HEK293 (cell line): Measurements from ENCODE around the gene NSMCE1.
A peak's percentile ranks its signal among the peaks of the same experiment; 100 is the strongest.

Source experiments
- CTCF ChIA-PET: fragments of 350-600 bp; formaldehyde crosslinking; extraction: SDS; loops from one replicate; lab custom pipeline; 2021; ENCODE audit warnings: antibody characterized with exemption; lab: Yijun Ruan, JAX
- POLR2A ChIA-PET: fragments of 300-600 bp; formaldehyde crosslinking; extraction: SDS; loops from one replicate; lab custom pipeline; 2020; ENCODE audit warnings: antibody characterized with exemption, inconsistent platforms; lab: Yijun Ruan, JAX
- H3K27ac ChIP-seq: fragments of 200-500 bp; sonication (Bioruptor generic); 2 replicates; pipeline ENCODE4 v1.5.1; 2014; ENCODE audit warnings: low read depth, low read length, control low read depth, inconsistent platforms; ENCODE audit errors: extremely low read depth
- H3K36me3 ChIP-seq, 2 experiments: fragments of 200-500 bp in 1 of 2; sonication (Bioruptor generic) in 1 of 2; 1 replicate in 1 of 2; 2 replicates in 1 of 2; pipeline ENCODE4 v1.5.1; 2014 to 2017; ENCODE audit warnings: inconsistent platforms in 2 of 2, low read length in 2 of 2; ENCODE audit not compliant: control insufficient read depth in 2 of 2, insufficient read depth in 1 of 2
- H3K4me1 ChIP-seq: fragments of 200-500 bp; sonication (Bioruptor generic); 2 replicates; pipeline ENCODE4 v1.5.1; 2014; ENCODE audit warnings: mild to moderate bottlenecking, low read length, inconsistent platforms; ENCODE audit not compliant: control insufficient read depth, insufficient read depth
- H3K4me3 ChIP-seq: 2 replicates; pipeline ENCODE4 v1.5.1; 2011; ENCODE audit warnings: low read depth, mild to moderate bottlenecking, control low read depth, low read length, moderate library complexity
- H3K9me3 ChIP-seq: fragments of 200-500 bp; sonication (Bioruptor generic); 2 replicates; pipeline ENCODE4 v1.5.1; 2014; ENCODE audit warnings: low read depth, low read length, inconsistent platforms; ENCODE audit not compliant: control insufficient read depth, insufficient read depth
- KLF1 ChIP-seq: fragments of 450-650 bp; formaldehyde crosslinking; IDR thresholded peaks from 2 replicates; pipeline ENCODE4 v1.5.1; 2016; ENCODE audit warnings: missing biosample characterization, missing genetic modification characterization
- KLF8 ChIP-seq: fragments of 450-650 bp; formaldehyde crosslinking; IDR thresholded peaks from 2 replicates; pipeline ENCODE4 v1.5.1; 2016; ENCODE audit warnings: missing biosample characterization, missing genetic modification characterization
- MZF1 ChIP-seq: fragments of 450-650 bp; formaldehyde crosslinking; IDR thresholded peaks from 2 replicates; pipeline ENCODE4 v1.5.1; 2017; ENCODE audit warnings: missing biosample characterization, missing genetic modification characterization, borderline replicate concordance
- OVOL3 ChIP-seq: fragments of 450-650 bp; formaldehyde crosslinking; IDR thresholded peaks from 2 replicates; pipeline ENCODE4 v1.5.1; 2016; ENCODE audit warnings: missing biosample characterization, missing genetic modification characterization
- SETDB1 ChIP-seq: IDR thresholded peaks from one replicate; pipeline ENCODE4 v1.6.1; 2017; ENCODE audit warnings: mild to moderate bottlenecking, low read length, moderate library complexity, mixed read lengths; ENCODE audit not compliant: insufficient read length
- ZBTB20 ChIP-seq: fragments of 450-650 bp; formaldehyde crosslinking; IDR thresholded peaks from 2 replicates; pipeline ENCODE4 v1.5.1; 2016; ENCODE audit warnings: missing biosample characterization, missing genetic modification characterization
- ZBTB44 ChIP-seq: fragments of 450-650 bp; IDR thresholded peaks from 2 replicates; pipeline ENCODE4 v1.5.1; 2018; ENCODE audit warnings: missing biosample characterization, mild to moderate bottlenecking, missing genetic modification characterization
- ZFP3 ChIP-seq: fragments of 450-650 bp; formaldehyde crosslinking; IDR thresholded peaks from 2 replicates; pipeline ENCODE4 v1.5.1; 2016; ENCODE audit warnings: low read depth, missing biosample characterization, missing genetic modification characterization
- ZIC2 ChIP-seq: fragments of 450-650 bp; formaldehyde crosslinking; IDR thresholded peaks from 2 replicates; pipeline ENCODE4 v1.5.1; 2016; ENCODE audit warnings: missing biosample characterization, missing genetic modification characterization
- ZNF157 ChIP-seq: fragments of 450-650 bp; formaldehyde crosslinking; IDR thresholded peaks from 2 replicates; pipeline ENCODE4 v1.5.1; 2016; ENCODE audit warnings: missing biosample characterization, missing genetic modification characterization
- ZNF169 ChIP-seq: fragments of 450-650 bp; formaldehyde crosslinking; IDR thresholded peaks from 2 replicates; pipeline ENCODE4 v1.5.1; 2016; ENCODE audit warnings: missing biosample characterization, missing genetic modification characterization
- ZNF324 ChIP-seq: fragments of 450-650 bp; formaldehyde crosslinking; IDR thresholded peaks from 2 replicates; pipeline ENCODE4 v1.5.1; 2016; ENCODE audit warnings: missing biosample characterization, missing genetic modification characterization
- ZNF354C ChIP-seq: fragments of 450-650 bp; formaldehyde crosslinking; IDR thresholded peaks from 2 replicates; pipeline ENCODE4 v1.5.1; 2016; ENCODE audit warnings: missing biosample characterization, missing genetic modification characterization, low read depth, borderline replicate concordance
- ZNF362 ChIP-seq: fragments of 450-650 bp; formaldehyde crosslinking; IDR thresholded peaks from 2 replicates; pipeline ENCODE4 v1.5.1; 2016; ENCODE audit warnings: missing biosample characterization, missing genetic modification characterization
- ZNF518A ChIP-seq: fragments of 450-650 bp; formaldehyde crosslinking; conservative IDR thresholded peaks from 2 replicates; pipeline ENCODE4 v1.5.1; 2016; ENCODE audit warnings: low read depth, missing biosample characterization, missing genetic modification characterization
- ZNF610 ChIP-seq: fragments of 450-650 bp; formaldehyde crosslinking; IDR thresholded peaks from 2 replicates; pipeline ENCODE4 v1.5.1; 2016; ENCODE audit warnings: missing biosample characterization, missing genetic modification characterization, borderline replicate concordance
- ZNF707 ChIP-seq: fragments of 450-650 bp; formaldehyde crosslinking; IDR thresholded peaks from 2 replicates; pipeline ENCODE4 v1.5.1; 2016; ENCODE audit warnings: missing biosample characterization, missing genetic modification characterization
- ZNF76 ChIP-seq: fragments of 450-650 bp; formaldehyde crosslinking; IDR thresholded peaks from 2 replicates; pipeline ENCODE4; 2016; ENCODE audit warnings: low read depth, missing biosample characterization, missing genetic modification characterization, borderline replicate concordance
- ZNF777 ChIP-seq: fragments of 450-650 bp; formaldehyde crosslinking; IDR thresholded peaks from 2 replicates; pipeline ENCODE4 v1.5.1; 2017; ENCODE audit warnings: missing biosample characterization, missing genetic modification characterization, borderline replicate concordance
- ZNF830 ChIP-seq: fragments of 450-650 bp; IDR thresholded peaks from 2 replicates; pipeline ENCODE4 v1.5.0; 2018; ENCODE audit warnings: missing biosample characterization, missing genetic modification characterization, low read depth, mild to moderate bottlenecking, moderate library complexity
- ZSCAN23 ChIP-seq: fragments of 450-650 bp; formaldehyde crosslinking; IDR thresholded peaks from 2 replicates; pipeline ENCODE4 v1.5.1; 2016; ENCODE audit warnings: missing biosample characterization, missing genetic modification characterization
- ZSCAN4 ChIP-seq: fragments of 450-650 bp; formaldehyde crosslinking; IDR thresholded peaks from 2 replicates; pipeline ENCODE4 v1.5.1; 2017; ENCODE audit warnings: missing biosample characterization, missing genetic modification characterization
- ZSCAN5A ChIP-seq: fragments of 450-650 bp; formaldehyde crosslinking; IDR thresholded peaks from 2 replicates; pipeline ENCODE4 v1.5.1; 2016; ENCODE audit warnings: missing biosample characterization, missing genetic modification characterization

Gene NSMCE1

GRCh38 chr16:27190316-27190871, 78.2 kb downstream of the NSMCE1 start (continued):
- TF ChIP-seq ZNF610 (tag by site-specific recombination) (no peak), ZNF830 (no peak), KLF1 (tag by site-specific recombination) (no peak), ZNF777 (tag by site-specific recombination) (no peak), ZBTB44 (tag by site-specific recombination) (no peak), ZIC2 (no peak), ZNF169 (no peak), ZSCAN5A (no peak), ZNF76 (no peak), ZSCAN4 (no peak)
- TF ChIP-seq, all 188 proteins: peak for 0

- TF ChIP-seq ZBTB20 (tag by site-specific recombination) (peak; percentile 56; the same call in 1 of the 2 replicates), ZNF707 (tag by site-specific recombination) (no peak)
- TF ChIP-seq, all 188 proteins: peak for 1
- Histone ChIP-seq H3K36me3 (no peaks in the 10 kb centered on the region), H3K27ac (no peak overlapping the region), H3K4me1 (no peaks in the 10 kb centered on the region), H3K9me3 (no peaks in the 10 kb centered on the region), H3K4me3 (no peak overlapping the region)
- ChIA-PET POLR2A (no interaction called here), CTCF (interaction anchor here (0.7 to 1.0 kb wide), 2 partner anchors 10 kb away, joined by 3 to 5 read pairs; no protein-coding TSS in a partner anchor)
These were observed 79.1 kb downstream of the NSMCE1 start for GRCh38 chr16:27189335-27189972.

GRCh38 chr16:27188633-27189032, 79.9 kb downstream of the NSMCE1 start:
- no peaks in the 10 kb centered on the region for H3K36me3 ChIP-seq
- no peaks in the 10 kb centered on the region for H3K9me3 ChIP-seq
- no peak overlapping the region for H3K4me3 ChIP-seq
- no peaks in the 10 kb centered on the region for H3K4me1 ChIP-seq
- ChIA-PET CTCF (interaction anchor here (0.6 to 1.9 kb wide), 3 partner anchors 9 to 264 kb away, joined by 3 to 7 read pairs (median 5); no protein-coding TSS in a partner anchor), POLR2A (no interaction called here)
- H3K27ac ChIP-seq = no peak overlapping the region
- TF ChIP-seq KLF8 = no peak
- TF ChIP-seq ZNF518A (tag by site-specific recombination) = no peak
- TF ChIP-seq ZFP3 (tag by site-specific recombination) = no peak
- no peak for TF ChIP-seq ZNF354C (tag by site-specific recombination)
- no peak for TF ChIP-seq ZNF157
- no peak for TF ChIP-seq MZF1 (tag by site-specific recombination)
- no peak for TF ChIP-seq ZNF324 (tag by site-specific recombination)
- no peak for TF ChIP-seq ZSCAN23
- TF ChIP-seq SETDB1 = no peak
- TF ChIP-seq OVOL3 (tag by site-specific recombination) = no peak
- TF ChIP-seq ZNF362 (tag by site-specific recombination) = no peak
- no peak for TF ChIP-seq ZBTB20 (tag by site-specific recombination)
